ELF-1 (cell line): ENCODE data around the gene PLEKHA4.
"Not testable (repeated sequence)": the region's sequence is repeated elsewhere in the genome, so short reads cannot be mapped to it uniquely, and the experiment has no call there.

ENCODE experiments used
- DNase-seq: peaks from one replicate; pipeline ENCODE4 v3.0.0-alpha.2; 2016; ENCODE audit warnings: low read depth, low spot score

Gene PLEKHA4

DNA sequence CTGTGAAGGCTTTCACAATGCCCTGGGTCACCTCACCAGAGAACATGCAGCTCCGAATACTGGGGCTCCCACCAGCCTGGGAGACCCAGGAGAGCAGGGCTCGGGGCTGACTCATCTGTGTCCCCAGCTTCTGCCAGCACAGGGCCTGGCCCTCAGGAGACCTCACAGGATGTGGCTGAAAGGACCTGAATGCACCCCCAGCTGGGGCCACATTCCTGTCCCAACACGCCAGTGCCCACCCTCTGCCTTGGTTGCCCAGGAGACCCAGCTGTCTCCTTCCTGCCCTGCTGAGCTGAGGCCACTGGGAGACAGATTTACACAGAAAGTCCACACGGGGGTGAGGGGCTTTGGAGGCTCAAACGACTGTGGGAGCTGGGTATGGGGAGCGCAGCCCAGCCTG, 69.5 kb downstream of the PLEKHA4 start:
- no peak for DNase-seq

DNA sequence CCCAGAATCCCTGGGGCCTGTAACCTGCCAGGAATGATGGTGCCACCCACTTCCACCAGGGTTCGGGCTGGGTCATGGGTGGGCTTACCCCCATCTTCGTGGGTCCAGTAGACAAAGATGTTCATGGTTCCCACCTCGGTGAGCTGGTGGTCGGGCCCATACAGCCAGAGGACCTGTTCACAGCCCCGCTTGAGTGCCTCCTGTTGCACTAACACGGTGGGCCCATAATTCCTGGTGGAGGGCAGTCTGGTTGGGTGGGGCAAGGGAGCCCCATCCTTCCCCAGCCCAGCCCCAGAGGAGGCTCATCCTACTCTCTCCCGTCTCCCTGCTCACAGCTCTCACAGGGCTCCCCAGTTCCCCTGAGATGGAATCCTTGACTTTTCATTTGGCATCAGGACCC, 71.3 kb downstream of the PLEKHA4 start:
- no peak for DNase-seq

DNA sequence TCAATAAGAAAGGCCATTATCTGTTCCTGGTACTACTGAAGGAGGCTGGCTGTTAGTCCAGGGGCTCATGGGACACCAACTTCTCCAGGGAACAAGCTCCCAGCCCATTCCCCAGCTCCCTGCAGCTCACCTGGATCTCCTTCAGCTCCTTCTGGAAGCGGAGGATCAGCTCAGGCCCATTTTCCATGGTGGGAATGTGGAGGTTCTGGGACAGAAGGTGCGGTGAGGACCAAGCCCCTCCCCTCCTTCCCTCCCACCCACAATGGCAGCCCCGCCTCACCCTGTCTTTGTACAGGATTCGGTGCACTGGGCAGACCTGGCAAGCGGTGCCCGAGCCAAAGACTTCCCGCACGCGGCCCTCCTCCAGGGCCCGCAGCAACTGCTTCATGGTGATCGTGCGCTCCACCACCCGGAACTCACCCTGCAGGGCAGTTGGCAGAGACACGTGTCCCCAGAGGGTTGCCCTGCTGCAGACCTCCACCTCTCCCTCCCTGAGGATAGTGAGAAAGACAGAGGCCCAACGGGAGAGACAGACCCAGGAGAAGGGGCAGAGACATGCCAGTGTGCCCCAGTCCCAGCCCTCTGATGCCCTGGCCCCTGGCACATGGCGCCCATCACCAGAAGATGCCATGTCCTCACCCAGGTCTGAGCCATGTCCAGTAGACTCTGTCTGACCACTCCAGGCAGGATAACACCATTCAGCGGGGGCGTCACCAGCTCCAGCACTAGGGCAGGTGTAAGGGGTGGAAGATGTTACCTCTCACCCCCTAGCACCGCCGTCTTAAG, 71.9 kb downstream of the PLEKHA4 start:
- DNase-seq, result no peak

DNA sequence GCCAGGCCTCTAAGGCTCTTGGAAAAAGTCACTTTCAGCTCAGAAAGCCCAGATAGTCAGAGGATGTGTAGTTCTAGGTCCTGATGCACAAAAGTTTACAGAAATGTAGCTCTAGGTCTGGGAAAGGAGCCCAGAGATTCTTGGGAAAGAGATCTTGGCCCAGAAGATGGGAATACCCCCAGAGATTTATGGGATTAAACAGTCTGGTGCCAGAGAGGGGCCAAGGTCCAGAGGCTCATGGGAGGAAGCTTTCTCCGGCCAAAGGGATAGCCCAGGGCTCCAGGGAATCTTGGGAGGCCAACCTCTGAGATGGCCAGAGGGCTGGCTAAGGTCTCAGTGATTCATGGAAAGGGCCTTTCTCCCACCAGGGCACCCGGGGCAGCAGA, 72.7 kb downstream of the PLEKHA4 start:
- DNase-seq, result no peak

- peak; percentile 97 for DNase-seq
These were observed 73.2 kb downstream of the PLEKHA4 start for GRCh38 chr19:48795055-48795684.

- no peak for DNase-seq
These were observed 74.1 kb downstream of the PLEKHA4 start for GRCh38 chr19:48794291-48794690.

DNA sequence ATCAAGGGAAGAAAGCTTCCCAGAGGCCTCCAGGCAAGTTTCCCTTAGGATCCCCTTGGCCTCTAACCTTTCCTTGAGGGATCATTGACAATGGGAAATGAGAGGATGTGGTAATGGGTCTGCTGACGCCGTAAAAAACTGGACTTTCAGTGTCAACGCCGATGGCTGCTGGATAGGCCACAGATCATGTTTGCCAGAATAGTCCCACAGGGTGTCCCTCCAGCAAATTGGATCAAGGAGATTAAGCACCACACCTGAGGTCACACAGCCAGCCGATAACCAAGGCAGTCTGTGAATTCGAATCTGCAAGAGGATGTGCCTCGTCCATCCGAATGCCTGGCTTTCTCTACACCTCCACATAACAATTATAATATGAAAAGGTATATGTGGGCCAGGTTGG, 75.1 kb downstream of the PLEKHA4 start:
- DNase-seq, result no peak

DNA sequence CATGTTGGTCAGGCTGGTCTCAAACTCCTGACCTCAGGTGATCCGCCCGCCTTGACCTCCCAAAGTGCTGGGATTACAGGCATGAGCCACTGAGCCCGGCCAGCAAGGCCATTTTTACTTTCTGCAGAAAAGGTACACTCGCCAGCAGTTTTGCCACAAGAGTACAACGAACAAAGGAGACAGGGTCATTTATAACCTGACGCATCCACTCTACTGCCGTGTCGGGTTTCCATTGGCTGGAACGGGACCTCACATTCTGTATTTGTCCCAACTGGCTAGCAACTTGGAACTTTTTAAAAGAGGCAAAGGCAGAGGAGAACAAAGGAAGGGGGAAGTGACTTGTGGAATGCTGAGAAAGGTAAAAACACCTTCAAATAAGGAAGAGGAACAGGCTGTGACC, 81.1 kb downstream of the PLEKHA4 start:
- DNase-seq, result not testable (repeated sequence)
